Karpas-422 (cell line): ENCODE results near the gene PNMA8B. TPM values are rescaled to one million over a fixed set of nuclear protein-coding genes. Genes with fewer than 3 reads are reported as not detected.

Experiments used
- DNase-seq: peaks from one replicate; pipeline ENCODE4 v3.0.0-alpha.2; 2015
- H2AFZ ChIP-seq: fragments of 200-600 bp; sonication (generic); 2 replicates; pipeline ENCODE4 v1.6.1; 2014; ENCODE audit warnings: antibody characterized with exemption, low read length, mixed read lengths
- H3K27ac ChIP-seq: fragments of 200-600 bp; sonication (generic); 2 replicates; pipeline ENCODE4 v1.5.1; 2014; ENCODE audit warnings: mild to moderate bottlenecking, low read length, moderate library complexity
- H3K27me3 ChIP-seq: fragments of 200-600 bp; sonication (generic); 2 replicates; pipeline ENCODE4 v1.6.1; 2014; ENCODE audit warnings: low read length, mixed read lengths
- H3K36me3 ChIP-seq: fragments of 200-600 bp; sonication (generic); 2 replicates; pipeline ENCODE4 v1.6.1; 2014; ENCODE audit warnings: low read length, mixed read lengths; ENCODE audit not compliant: insufficient read depth
- H3K4me1 ChIP-seq: fragments of 200-600 bp; sonication (generic); 2 replicates; pipeline ENCODE4 v1.6.1; 2014; ENCODE audit warnings: mild to moderate bottlenecking, low read length, mixed read lengths
- H3K4me2 ChIP-seq: fragments of 200-600 bp; sonication (generic); 2 replicates; pipeline ENCODE4 v1.6.1; 2014; ENCODE audit warnings: low read length, low read depth, mild to moderate bottlenecking; ENCODE audit not compliant: poor library complexity, severe bottlenecking
- H3K4me3 ChIP-seq: fragments of 200-600 bp; sonication (generic); 2 replicates; pipeline ENCODE4 v1.5.1; 2014; ENCODE audit warnings: mild to moderate bottlenecking, antibody characterized with exemption, low read length, mixed read lengths
- H3K79me2 ChIP-seq: fragments of 200-600 bp; sonication (generic); 2 replicates; pipeline ENCODE4 v1.6.1; 2014; ENCODE audit warnings: mild to moderate bottlenecking, low read length, mixed read lengths
- H3K9ac ChIP-seq: fragments of 200-600 bp; sonication (generic); 2 replicates; pipeline ENCODE4 v1.6.0; 2014; ENCODE audit warnings: low read length
- H3K9me2 ChIP-seq: fragments of 200-600 bp; sonication (generic), shearing (Covaris generic); replicated peaks from 2 replicates; pipeline ENCODE4 v1.6.0; 2014; ENCODE audit warnings: mild to moderate bottlenecking, low read length, moderate library complexity; ENCODE audit not compliant: insufficient read depth
- H3K9me3 ChIP-seq: fragments of 300-700, 200-600 bp; sonication (generic); 2 replicates; pipeline ENCODE4 v1.6.1; 2014; ENCODE audit warnings: low read length, mixed read lengths
- H4K20me1 ChIP-seq: fragments of 200-600 bp; sonication (generic); 2 replicates; pipeline ENCODE4 v1.6.1; 2014; ENCODE audit warnings: mild to moderate bottlenecking, antibody characterized with exemption, low read length, low read depth; ENCODE audit not compliant: insufficient read depth
- total RNA-seq: library from RNA; depleted of rRNA; stranded (reverse); fragments of >200 nt; shearing (Covaris generic); gene quantifications from 2 replicates; pipeline ENCODE4 v1.2.3, GENCODE V29; 2014; ENCODE audit warnings: low replicate concordance

PNMA8B gene
- total RNA-seq, 1 experiment from 2014 or later: not detected

- DNase-seq: no peak
- H2AFZ ChIP-seq: no peak overlapping the region
- no peaks in the 10 kb centered on the region for H3K9me2 ChIP-seq
- H4K20me1 ChIP-seq: peaks cover 5% of the 10 kb centered on the region; the same call in 1 of the 2 replicates
- no peaks in the 10 kb centered on the region for H3K36me3 ChIP-seq
- H3K4me1 ChIP-seq: no peaks in the 10 kb centered on the region
- H3K4me3 ChIP-seq: no peak overlapping the region
- no peaks in the 10 kb centered on the region for H3K79me2 ChIP-seq
- no peak overlapping the region for H3K9ac ChIP-seq
- H3K9me3 ChIP-seq: no peaks in the 10 kb centered on the region
- H3K27ac ChIP-seq: no peak overlapping the region
- no peaks in the 10 kb centered on the region for H3K27me3 ChIP-seq
- H3K4me2 ChIP-seq: no peak overlapping the region
Measured at GRCh38 chr19:46492841-46493235, 2.8 kb downstream of the PNMA8B start.

GRCh38 chr19:46491975-46492682, 3.5 kb downstream of the PNMA8B start:
- Histone ChIP-seq H3K27me3 (no peaks in the 10 kb centered on the region), H2AFZ (no peak overlapping the region), H3K4me2 (no peak overlapping the region), H3K9me3 (no peaks in the 10 kb centered on the region), H4K20me1 (peaks cover 5% of the 10 kb centered on the region; the same call in 1 of the 2 replicates), H3K79me2 (no peaks in the 10 kb centered on the region), H3K4me1 (no peaks in the 10 kb centered on the region), H3K9me2 (no peaks in the 10 kb centered on the region), H3K9ac (no peak overlapping the region), H3K36me3 (no peaks in the 10 kb centered on the region), H3K4me3 (no peak overlapping the region), H3K27ac (no peak overlapping the region)
- peak; percentile 54 for DNase-seq

DNA sequence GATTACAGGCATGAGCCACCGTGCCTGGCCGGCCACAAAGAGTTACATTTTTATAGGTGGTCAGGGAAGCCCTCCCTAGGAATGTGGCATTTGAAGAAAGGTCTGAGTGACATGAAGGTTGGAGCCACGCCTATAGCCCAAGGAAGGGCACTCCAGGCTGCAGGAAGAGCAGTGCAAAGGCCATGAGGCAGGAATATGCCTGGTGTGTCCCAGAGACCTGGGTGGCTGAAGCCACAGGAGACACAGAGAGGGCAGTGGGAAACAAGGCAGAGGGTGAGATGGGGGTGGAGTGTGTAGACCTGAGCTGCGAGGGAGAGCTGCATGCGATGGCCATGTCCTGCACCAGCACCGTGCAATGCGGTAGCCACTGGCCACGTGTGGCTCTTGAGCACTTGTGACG, 4.9 kb downstream of the PNMA8B start:
- Histone ChIP-seq H3K4me1 (no peaks in the 10 kb centered on the region), H3K36me3 (no peaks in the 10 kb centered on the region), H3K9me3 (no peaks in the 10 kb centered on the region), H3K9ac (no peak overlapping the region), H3K79me2 (no peaks in the 10 kb centered on the region), H3K4me2 (no peak overlapping the region), H3K9me2 (no peaks in the 10 kb centered on the region), H4K20me1 (peaks cover 5% of the 10 kb centered on the region; the same call in 1 of the 2 replicates), H3K4me3 (no peak overlapping the region), H3K27me3 (no peaks in the 10 kb centered on the region), H3K27ac (no peak overlapping the region), H2AFZ (no peak overlapping the region)
- DNase-seq: no peak

- H3K9me2 ChIP-seq: no peaks in the 10 kb centered on the region
- peaks cover 5% of the 10 kb centered on the region; the same call in 1 of the 2 replicates for H4K20me1 ChIP-seq
- no peak overlapping the region for H3K27ac ChIP-seq
- no peaks in the 10 kb centered on the region for H3K79me2 ChIP-seq
- H3K4me2 ChIP-seq: no peak overlapping the region
- H3K27me3 ChIP-seq: no peaks in the 10 kb centered on the region
- H3K4me3 ChIP-seq: no peak overlapping the region
- no peak overlapping the region for H2AFZ ChIP-seq
- no peaks in the 10 kb centered on the region for H3K9me3 ChIP-seq
- no peak for DNase-seq
- no peaks in the 10 kb centered on the region for H3K36me3 ChIP-seq
- H3K9ac ChIP-seq: no peak overlapping the region
- no peaks in the 10 kb centered on the region for H3K4me1 ChIP-seq
Measured at GRCh38 chr19:46489445-46490272, 6.0 kb downstream of the PNMA8B start.

GRCh38 chr19:46488551-46488950, 7.1 kb downstream of the PNMA8B start:
- H3K4me2 ChIP-seq: no peak overlapping the region
- peaks cover 5% of the 10 kb centered on the region; the same call in 1 of the 2 replicates for H4K20me1 ChIP-seq
- no peaks in the 10 kb centered on the region for H3K4me1 ChIP-seq
- H3K9me3 ChIP-seq: no peaks in the 10 kb centered on the region
- H3K27me3 ChIP-seq: no peaks in the 10 kb centered on the region
- H3K27ac ChIP-seq: no peak overlapping the region
- DNase-seq: no peak
- no peak overlapping the region for H3K9ac ChIP-seq
- no peak overlapping the region for H2AFZ ChIP-seq
- no peaks in the 10 kb centered on the region for H3K36me3 ChIP-seq
- H3K4me3 ChIP-seq: no peak overlapping the region
- no peaks in the 10 kb centered on the region for H3K79me2 ChIP-seq
- no peaks in the 10 kb centered on the region for H3K9me2 ChIP-seq

DNA sequence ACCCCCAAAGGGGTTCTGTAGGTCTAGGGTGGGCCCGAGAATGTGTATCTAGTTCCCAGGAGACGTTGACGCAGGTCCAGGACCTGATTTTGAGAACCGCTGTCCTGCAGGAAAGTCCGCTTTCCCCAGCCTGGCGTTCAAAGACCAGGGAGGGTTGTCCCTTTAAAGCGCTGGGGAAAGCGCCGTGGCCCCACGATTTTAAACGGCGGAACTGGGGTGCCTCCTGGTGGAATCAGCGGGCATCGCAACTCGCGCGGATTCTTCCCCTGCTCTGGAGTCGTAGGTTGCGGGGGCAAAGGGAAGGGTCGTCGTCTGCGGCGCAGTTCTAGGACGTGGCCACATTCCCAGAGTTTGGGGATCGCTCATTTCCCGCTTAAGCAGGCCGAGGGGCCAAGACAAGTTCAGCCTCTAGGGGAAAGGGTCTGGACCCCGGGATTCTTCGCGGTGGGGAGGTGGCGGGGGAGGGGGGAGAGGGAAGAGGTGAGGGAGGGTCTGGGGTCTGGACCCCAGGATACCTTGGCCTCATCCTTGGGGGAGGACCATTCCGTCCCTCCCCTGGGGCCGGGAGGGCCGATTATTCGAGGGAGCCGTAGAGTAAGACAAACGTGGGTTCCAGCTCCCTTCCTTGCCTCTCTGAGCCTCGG, 7.7 kb downstream of the PNMA8B start:
- Histone ChIP-seq H3K4me3 (no peak overlapping the region), H4K20me1 (peaks cover 5% of the 10 kb centered on the region; the same call in 1 of the 2 replicates), H3K4me1 (no peaks in the 10 kb centered on the region), H3K9ac (no peak overlapping the region), H3K4me2 (no peak overlapping the region), H3K9me2 (no peaks in the 10 kb centered on the region), H3K79me2 (no peaks in the 10 kb centered on the region), H2AFZ (no peak overlapping the region), H3K27me3 (no peaks in the 10 kb centered on the region), H3K36me3 (no peaks in the 10 kb centered on the region), H3K9me3 (no peaks in the 10 kb centered on the region), H3K27ac (no peak overlapping the region)
- DNase-seq: peak; percentile 87

GRCh38 chr19:46487178-46487801, 8.4 kb downstream of the PNMA8B start:
- no peak overlapping the region for H3K4me3 ChIP-seq
- H3K79me2 ChIP-seq: no peaks in the 10 kb centered on the region
- H3K9ac ChIP-seq: no peak overlapping the region
- no peaks in the 10 kb centered on the region for H3K9me3 ChIP-seq
- H3K9me2 ChIP-seq: no peaks in the 10 kb centered on the region
- H2AFZ ChIP-seq: no peak overlapping the region
- H3K27ac ChIP-seq: no peak overlapping the region
- H3K27me3 ChIP-seq: no peaks in the 10 kb centered on the region
- H3K36me3 ChIP-seq: no peaks in the 10 kb centered on the region
- peaks cover 5% of the 10 kb centered on the region; the same call in 1 of the 2 replicates for H4K20me1 ChIP-seq
- H3K4me2 ChIP-seq: no peak overlapping the region
- H3K4me1 ChIP-seq: no peaks in the 10 kb centered on the region
- no peak for DNase-seq
